Heart left ventricle (tissue), 16 donors: ENCODE measurements around the gene KLF7. TPM values are rescaled to one million over a fixed set of nuclear protein-coding genes. Genes with fewer than 3 reads are reported as not detected.

Experiments
- ATAC-seq, 4 donors: fragments of 200-7000 bp; cut with Tn5 transposase; one replicate each; pipeline ENCODE4 v1.9.1; 2020 to 2022; ENCODE audit warnings: moderate library complexity in 4 of 4, mild to moderate bottlenecking in 3 of 4, moderate number of reproducible peaks in 1 of 4
- DNase-seq, 5 donors: peaks; one replicate each; pipeline ENCODE4 v3.0.0-alpha.2; 2020
- H3K27ac ChIP-seq, 12 donors: fragments of 200-600 bp; sonication (generic) in 4 of 12; one replicate each; pipeline versions ENCODE4 v1.5.0 to v1.8.0; 2016 to 2022; ENCODE audit warnings: mild to moderate bottlenecking in 2 of 12
- H3K27me3 ChIP-seq, 9 donors: fragments of 200-600 bp; sonication (generic) in 2 of 9; one replicate each; pipeline versions ENCODE4 v1.5.1 to v1.8.0; 2016 to 2022; ENCODE audit warnings: mild to moderate bottlenecking in 3 of 9
- H3K36me3 ChIP-seq, 9 donors: fragments of 200-600 bp; sonication (generic) in 2 of 9; one replicate each; pipeline versions ENCODE4 v1.5.0 to v1.8.0; 2018 to 2022; ENCODE audit warnings: mild to moderate bottlenecking in 2 of 9
- H3K4me1 ChIP-seq, 12 donors: fragments of 200-600 bp; sonication (generic) in 4 of 12; one replicate each; pipeline versions ENCODE4 v1.5.0 to v1.8.0; 2016 to 2022; ENCODE audit warnings: mild to moderate bottlenecking in 3 of 12
- H3K4me3 ChIP-seq, 12 donors: fragments of 200-600 bp; sonication (generic) in 4 of 12; one replicate each; pipeline versions ENCODE4 v1.5.0 to v1.8.0; 2017 to 2022; ENCODE audit warnings: mild to moderate bottlenecking in 9 of 12, moderate library complexity in 4 of 12
- H3K9me3 ChIP-seq, 12 donors: fragments of 200-600 bp; sonication (generic) in 4 of 12; one replicate each; pipeline versions ENCODE4 v1.5.0 to v1.8.0; 2016 to 2022; ENCODE audit warnings: mild to moderate bottlenecking in 1 of 12
- CTCF ChIP-seq, 12 donors: fragments of 200-600 bp; sonication (generic) in 4 of 12; IDR thresholded peaks; one replicate each; pipeline versions ENCODE4 v1.5.0 to v1.8.0; 2018 to 2022; ENCODE audit warnings: antibody characterized with exemption in 12 of 12, mild to moderate bottlenecking in 5 of 12
- POLR2A ChIP-seq, 2 donors: fragments of 450-650 bp; IDR thresholded peaks; one replicate each; pipeline ENCODE4 v1.6.1; 2017; ENCODE audit warnings: antibody characterized with exemption in 2 of 2, mild to moderate bottlenecking in 2 of 2, moderate library complexity in 2 of 2
- WGBS, 4 donors: extraction: QIAGEN DNeasy Blood & Tissue Kit in 2 of 4; methylation state at CpG; one replicate each; pipeline versions ENCODE4 v1.1.5 to v1.1.7; 2013 to 2018; 5-methylcytosine and 5-hydroxymethylcytosine counted together
- intact Hi-C, 10 donors: fragments of 100-400 bp; cut with DNase I; formaldehyde crosslinking; loops; one replicate each; pipeline versions ENCODE4 v1.11.1 to v1.14.2; 2022
- polyA plus RNA-seq, 2 donors: library from polyadenylated mRNA; stranded (reverse); fragments of 200-250 nt; gene quantifications; one replicate each; pipeline ENCODE4 v1.2.3, GENCODE V29; 2013
- total RNA-seq, 9 donors: library from RNA; depleted of rRNA in 2 of 9; stranded (reverse); fragments of >200 nt in 2 of 9; fragmentation: NEBNext Ultra II Directional in 3 of 9; extraction: Animal tissue kit (Norgen Biotek cat#: 25700) in 3 of 9; gene quantifications; one replicate each; pipeline versions ENCODE4 v1.1.0 to v1.2.4, GENCODE V29; 2016 to 2023
- donor health status: ischemic (EF 13 %, LVEDD 7.1; RV severe dilation, severe dysfunction).
- donor health status: healthy with polysubstance abuse.
- donor health status: DM: no; HTN: yes; CAD: no.
- donor health status: DM: no; HTN: no; CAD: no.
- donor health status: ischemic (EF 25% LVEDD 6.9; RV normal size, moderate dysfunction).
- donor health status: ischemic (EF 25% LVEDD 5.7; RV mildly dilated, moderate dysfunction).
- donor health status: healthy.
- donor health status: DM: yes; HTN: yes; CAD: no.
- donor health status: ischemic (EF 35%, LVEDD 5.7; RV mildly dilated, moderate dysfunction).
- donor health status: nonischemic (EF 11% LVEDD 7.7; RV severe dilation, severe dysfunction).
- donor health status: DM: yes; HTN: yes; CAD: no.
- donor health status: PGD.
- donor health status: ischemic (EF 29% LVEDD 5.4; RV normal size, mild dysfunction).
- donor health status: nonischemic (EF 23%, LVEDD 6.1; RV moderate dilation, normal function).

KLF7 gene
- total and polyA plus RNA-seq, 11 donors, result 5.0 to 49.8 (median 26.2) TPM

GRCh38 chr2:207086136-207086535 lies 79.6 kb downstream of the KLF7 start:
- intact Hi-C loops, result loop anchor here in 4 of 10 donors (5.0 to 10.0 kb wide), 4 partner anchors 46 to 101 kb away; no protein-coding TSS in a partner anchor
- 38 to 54% (median 48%) methylated on average over 8 of the region's 8 CpGs for WGBS, 4 donors
- Histone ChIP-seq H3K36me3 (peaks cover 0 to 76% (median 43%) of the 10 kb centered on the region in 9 donors), H3K4me3 (no peak overlapping the region), H3K27me3 (no peaks in the 10 kb centered on the region), H3K9me3 (no peaks in the 10 kb centered on the region), H3K4me1 (peaks cover 12 to 90% (median 76%) of the 10 kb centered on the region in 12 donors), H3K27ac (peak overlapping the region in 11 of 12 donors; percentile 11 to 77 (median 54))
- TF ChIP-seq CTCF (IDR thresholded peaks at IDR 0.05) (no peak), POLR2A (IDR thresholded peaks at IDR 0.05) (no peak)
- DNase-seq (peak in 4 of 5 donors; percentile 34 to 54 (median 47)), ATAC-seq (peak; percentile 52 to 86 (median 74))

- DNase-seq (no peak), ATAC-seq (peak in 2 of 4 donors; percentile 25 to 48)
- no peaks in the 10 kb centered on the region for H3K9me3 ChIP-seq
- peak overlapping the region in 10 of 12 donors; percentile 10 to 77 (median 49) for H3K27ac ChIP-seq
- no peaks in the 10 kb centered on the region for H3K27me3 ChIP-seq
- 76 to 87% (median 82%) methylated on average over 5 of the region's 5 CpGs for WGBS, 4 donors
- intact Hi-C loops, result loop anchor here in 4 of 10 donors (5.0 to 10.0 kb wide), 4 partner anchors 47 to 100 kb away; no protein-coding TSS in a partner anchor
- H3K36me3 ChIP-seq, result peaks cover 0 to 83% (median 53%) of the 10 kb centered on the region in 9 donors
- peaks cover 7 to 80% (median 65%) of the 10 kb centered on the region in 12 donors for H3K4me1 ChIP-seq
- H3K4me3 ChIP-seq, result no peak overlapping the region
- no peak for TF ChIP-seq CTCF (IDR thresholded peaks at IDR 0.05)
- no peak for TF ChIP-seq POLR2A (IDR thresholded peaks at IDR 0.05)
Observed at GRCh38 chr2:207085110-207085509, 80.6 kb downstream of the KLF7 start.

- Histone ChIP-seq H3K4me3 (no peak overlapping the region), H3K9me3 (no peaks in the 10 kb centered on the region), H3K27ac (peak overlapping the region in 10 of 12 donors; percentile 19 to 57 (median 44)), H3K36me3 (peaks cover 0 to 99% (median 69%) of the 10 kb centered on the region in 9 donors), H3K4me1 (peaks cover 7 to 64% (median 50%) of the 10 kb centered on the region in 12 donors), H3K27me3 (no peaks in the 10 kb centered on the region)
- DNase-seq (no peak), ATAC-seq (peak in 2 of 4 donors; percentile 6 to 27)
- intact Hi-C loops, result loop anchor here in 1 of 10 donors (10.0 kb wide), 1 partner anchor 99 kb away; no protein-coding TSS in a partner anchor
- WGBS, 4 donors, result 35 to 44% (median 42%) methylated on average over 2 of the region's 2 CpGs
- no peak for TF ChIP-seq CTCF (IDR thresholded peaks at IDR 0.05)
- no peak for TF ChIP-seq POLR2A (IDR thresholded peaks at IDR 0.05)
Observed at GRCh38 chr2:207083361-207084110, 82.2 kb downstream of the KLF7 start.

- Histone ChIP-seq H3K9me3 (no peaks in the 10 kb centered on the region), H3K4me1 (peaks cover 7 to 55% (median 40%) of the 10 kb centered on the region in 12 donors), H3K4me3 (no peak overlapping the region), H3K27me3 (no peaks in the 10 kb centered on the region), H3K27ac (peak overlapping the region in 10 of 12 donors; percentile 12 to 57 (median 39)), H3K36me3 (peaks cover 0 to 100% (median 72%) of the 10 kb centered on the region in 9 donors)
- ATAC-seq (peak in 1 of 4 donors; percentile 52), DNase-seq (no peak)
- intact Hi-C loops, result loop anchor here in 1 of 10 donors (10.0 kb wide), 1 partner anchor 98 kb away; no protein-coding TSS in a partner anchor
- 62 to 77% (median 67%) methylated on average over 4 of the region's 4 CpGs for WGBS, 4 donors
- TF ChIP-seq CTCF (IDR thresholded peaks at IDR 0.05), result no peak
- TF ChIP-seq POLR2A (IDR thresholded peaks at IDR 0.05), result no peak
Observed at GRCh38 chr2:207082619-207083018, 83.1 kb downstream of the KLF7 start.
